HG03558 (cell line): ENCODE data around the gene UCK1.
"Not testable (repeated sequence)": the region's sequence is repeated elsewhere in the genome, so short reads cannot be mapped to it uniquely, and the experiment has no call there.

ENCODE experiments used
- ATAC-seq: cut with Tn5 transposase; IDR thresholded peaks from one replicate; pipeline ENCODE4 v1.9.1; 2021; ENCODE audit warnings: moderate number of reproducible peaks; ENCODE audit not compliant: unreplicated experiment; ENCODE audit errors: extremely low read depth

The UCK1 gene

GRCh38 chr9:131524665-131525315 lies 6.3 kb downstream of the UCK1 start:
- no peak for ATAC-seq

- no peak for ATAC-seq
Measured at GRCh38 chr9:131523451-131524435, 7.3 kb downstream of the UCK1 start.

GRCh38 chr9:131523086-131523388 lies 8.0 kb downstream of the UCK1 start:
- ATAC-seq = no peak

DNA sequence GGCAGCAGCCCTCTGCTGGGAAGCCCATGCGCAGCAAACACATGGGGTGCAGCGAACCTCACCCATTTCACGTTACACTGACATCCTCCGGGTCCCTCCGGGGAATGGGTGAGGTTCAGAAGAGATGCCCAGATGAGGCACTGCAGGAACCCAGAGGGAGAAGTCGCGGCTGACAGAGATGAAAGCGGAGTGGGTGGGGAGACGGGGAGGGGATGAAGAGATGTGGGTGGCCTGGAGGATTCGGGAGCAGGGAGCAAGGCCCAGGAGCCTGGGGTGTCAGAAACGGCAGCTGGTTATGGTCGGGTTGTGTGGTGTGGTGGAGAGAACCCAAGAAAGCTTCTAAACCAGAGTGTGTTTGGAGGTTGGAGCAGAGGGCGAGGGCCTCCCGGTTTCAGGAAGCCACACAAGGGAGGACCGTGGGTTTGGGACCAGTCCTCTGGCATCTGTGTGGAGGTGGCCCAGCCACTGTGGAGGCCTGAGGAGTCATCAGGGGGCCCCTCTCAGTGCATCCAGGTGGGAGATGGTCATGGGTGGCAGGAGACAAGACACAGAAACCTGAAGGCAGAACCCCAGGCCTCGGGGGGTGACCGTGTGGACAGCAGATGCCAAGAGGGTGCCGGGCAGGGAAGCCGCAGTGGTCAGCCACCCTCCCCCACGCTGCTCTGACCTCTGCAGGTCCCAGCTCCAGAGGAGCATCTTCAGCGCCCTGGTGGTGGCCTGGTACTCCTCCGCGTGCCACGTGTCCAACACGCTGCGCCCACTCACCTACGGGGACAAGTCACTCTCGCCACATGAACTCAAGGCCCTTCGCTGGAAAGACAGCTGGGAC lies 8.6 kb downstream of the UCK1 start:
- ATAC-seq = no peak

DNA sequence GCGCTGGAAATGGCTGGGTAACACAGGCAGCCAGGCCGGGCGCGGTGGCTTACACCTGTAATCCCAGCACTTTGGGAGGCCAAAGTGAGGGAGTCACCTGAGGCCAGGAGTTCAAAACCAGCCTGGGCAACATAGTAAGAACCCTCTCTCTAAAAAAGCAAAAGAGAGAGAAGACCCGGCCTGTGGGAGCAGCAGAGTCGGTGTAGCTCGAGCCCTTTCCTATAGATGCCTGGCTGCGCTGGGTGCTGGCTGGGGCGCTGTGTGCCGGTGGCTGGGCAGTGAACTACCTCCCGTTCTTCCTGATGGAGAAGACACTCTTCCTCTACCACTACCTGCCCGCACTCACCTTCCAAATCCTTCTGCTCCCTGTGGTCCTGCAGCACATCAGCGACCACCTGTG lies 9.2 kb downstream of the UCK1 start:
- ATAC-seq = no peak

DNA sequence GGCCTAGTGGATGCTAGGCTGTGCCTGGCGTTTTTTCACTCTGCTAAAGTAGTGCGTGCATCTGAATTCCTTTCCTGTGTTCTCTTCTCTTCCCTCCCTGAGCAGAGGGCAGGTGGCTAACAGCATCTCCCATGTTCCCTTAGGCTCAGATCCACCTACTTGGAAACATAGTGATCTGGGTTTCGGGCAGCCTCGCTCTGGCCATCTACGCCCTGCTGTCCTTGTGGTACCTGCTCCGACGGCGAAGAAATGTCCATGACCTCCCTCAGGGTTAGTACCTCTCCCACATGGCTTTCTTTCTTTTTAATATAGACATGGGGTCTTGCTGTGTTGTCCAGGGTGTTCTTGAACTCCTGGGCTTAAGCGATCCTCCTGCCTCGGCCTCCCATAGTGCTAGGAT lies 9.9 kb downstream of the UCK1 start:
- no peak for ATAC-seq

DNA sequence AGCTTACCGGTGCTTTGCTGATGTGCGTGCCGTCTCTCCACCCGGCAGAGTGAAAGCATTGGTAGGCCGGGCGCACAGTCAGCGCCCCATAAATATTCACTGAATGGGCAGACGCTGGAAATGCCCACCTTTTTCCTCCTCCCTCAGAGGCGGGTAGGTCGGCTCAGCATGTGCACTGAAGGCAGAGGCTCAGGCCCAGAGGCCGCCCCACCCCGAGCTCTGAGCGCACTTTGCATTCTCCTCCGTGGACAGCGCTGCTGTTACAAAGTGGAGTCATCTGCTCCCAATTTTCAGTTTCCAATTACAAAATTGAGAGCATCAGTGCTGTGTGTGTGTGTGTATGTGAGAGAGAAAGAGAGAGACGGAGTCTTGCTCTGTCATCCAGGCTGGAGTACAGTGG lies 10.6 kb downstream of the UCK1 start:
- ATAC-seq = no peak

- ATAC-seq = no peak
Measured at GRCh38 chr9:131518553-131518952, 12.5 kb downstream of the UCK1 start.

DNA sequence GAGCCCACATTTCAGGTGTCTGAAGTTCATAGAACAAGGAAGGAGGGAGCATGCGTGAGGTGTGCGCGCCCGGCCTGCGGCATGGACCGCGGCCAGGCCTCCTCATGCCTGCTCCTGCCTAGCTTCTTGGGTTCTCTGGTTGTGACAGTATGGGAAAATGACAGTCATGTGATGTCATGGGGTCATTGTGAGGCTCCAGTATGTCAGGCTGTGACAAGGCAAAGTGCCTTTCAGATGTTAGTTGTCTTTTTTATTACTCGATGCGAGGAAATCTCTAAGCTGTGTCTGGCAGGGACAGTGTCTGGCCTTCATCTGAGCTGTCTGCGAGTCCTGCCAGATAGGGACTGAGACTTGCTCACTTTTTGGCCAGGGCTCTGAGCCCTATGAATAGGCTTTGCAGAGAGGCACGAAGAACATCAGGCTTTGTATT lies 13.3 kb downstream of the UCK1 start:
- no peak for ATAC-seq

DNA sequence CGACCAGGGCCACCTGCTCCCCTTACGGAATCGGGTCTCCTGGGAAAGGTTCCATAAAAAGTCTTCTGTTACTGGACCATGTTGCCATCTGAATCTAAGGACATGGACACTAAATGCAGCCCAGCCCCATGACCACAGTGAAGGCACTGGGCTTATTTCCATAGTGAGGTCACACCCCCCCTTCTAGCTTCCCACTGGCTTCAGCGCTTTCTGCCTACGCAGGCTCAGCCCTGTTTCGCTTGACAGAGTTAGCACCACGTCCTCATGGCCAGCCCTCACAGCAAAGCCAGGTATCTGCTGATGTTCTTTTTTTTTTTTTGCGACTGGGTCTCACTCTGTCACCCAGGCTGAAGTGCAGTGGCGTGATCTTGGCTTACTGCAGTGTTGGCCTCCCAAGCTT lies 14.1 kb downstream of the UCK1 start:
- ATAC-seq = no peak

DNA sequence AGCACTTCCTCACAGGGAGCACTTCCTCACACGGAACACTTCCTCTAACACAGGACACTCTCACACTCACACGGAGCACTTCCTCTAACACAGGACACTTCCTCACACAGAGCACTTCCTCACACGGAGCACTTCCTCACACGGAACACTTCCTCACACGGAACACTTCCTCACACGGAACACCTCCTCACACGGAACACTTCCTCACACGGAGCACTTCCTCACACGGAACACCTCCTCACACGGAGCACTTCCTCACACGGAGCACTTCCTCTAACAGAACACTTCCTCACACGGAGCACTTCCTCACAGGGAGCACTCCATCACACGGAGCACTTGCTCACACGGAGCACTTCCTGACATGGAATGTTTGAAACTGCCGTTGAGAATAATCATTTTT lies 15.0 kb downstream of the UCK1 start:
- ATAC-seq = no peak

DNA sequence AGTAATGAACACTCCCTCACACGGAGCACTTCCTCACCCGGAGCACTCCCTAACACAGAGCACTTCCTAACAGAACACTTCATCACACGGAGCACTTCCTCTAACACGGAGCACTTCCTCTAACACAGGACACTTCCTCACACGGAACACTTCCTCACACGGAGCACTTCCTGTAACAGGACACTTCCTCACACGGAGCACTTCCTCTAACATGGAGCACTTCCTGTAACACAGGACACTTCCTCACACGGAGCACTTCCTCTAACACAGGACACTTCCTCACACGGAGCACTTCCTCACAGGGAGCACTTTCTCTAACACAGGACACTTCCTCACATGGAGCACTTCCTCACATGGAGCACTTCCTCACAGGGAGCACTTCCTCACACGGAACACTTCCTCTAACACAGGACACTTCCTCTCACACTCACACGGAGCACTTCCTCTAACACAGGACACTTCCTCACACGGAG lies 15.5 kb downstream of the UCK1 start:
- not testable (repeated sequence) for ATAC-seq

DNA sequence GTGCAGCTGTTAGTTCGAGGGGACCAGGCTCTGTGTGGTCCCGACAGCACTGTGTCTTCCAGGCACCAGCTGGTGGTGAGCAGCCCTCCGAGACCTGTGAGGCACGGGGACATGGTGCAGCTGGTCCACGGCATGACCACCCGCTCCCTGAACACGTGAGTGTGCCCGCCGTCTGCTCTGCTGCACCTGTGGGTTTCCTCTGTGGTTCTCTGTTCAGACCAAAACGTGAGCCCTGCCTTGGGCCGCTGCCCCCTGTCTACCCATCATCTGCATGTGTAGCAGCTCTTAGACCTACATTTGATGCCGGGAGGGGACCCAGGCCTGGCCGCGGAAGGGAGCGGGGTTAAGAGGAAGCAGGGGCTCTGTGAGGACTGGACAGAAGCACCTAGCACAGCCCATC lies 17.9 kb downstream of the UCK1 start:
- no peak for ATAC-seq

GRCh38 chr9:131511880-131512279 lies 19.2 kb downstream of the UCK1 start:
- no peak for ATAC-seq

- no peak for ATAC-seq
Measured at GRCh38 chr9:131511416-131511815, 19.6 kb downstream of the UCK1 start.

GRCh38 chr9:131505012-131505411 lies 26.1 kb downstream of the UCK1 start:
- no peak for ATAC-seq

GRCh38 chr9:131503626-131504465 lies 27.2 kb downstream of the UCK1 start:
- ATAC-seq = no peak

- ATAC-seq = peak; percentile 72
Measured at GRCh38 chr9:131502781-131503625, 28.1 kb downstream of the UCK1 start, which contains the start of gene POMT1. POMT1 (plus strand) TSS chr9:131502918; CDS start chr9:131504219, 1,301 bp downstream.
